HuH-7.5 (cell line): Measurements from ENCODE around the gene DNAH10.

Source experiments
- DNase-seq: peaks from one replicate; pipeline ENCODE4 v3.0.0; 2011; ENCODE audit warnings: low spot score

DNAH10 gene

GRCh38 chr12:123761841-123762714, at the start of gene DNAH10:
TSS of gene DNAH10 (plus strand) at chr12:123762301. CDS start at chr12:123762337, 36 bp downstream.
- DNase-seq, result peak; percentile 29

GRCh38 chr12:123712780-123713319, 49.3 kb upstream of the DNAH10 start:
- DNase-seq, result no peak

DNA sequence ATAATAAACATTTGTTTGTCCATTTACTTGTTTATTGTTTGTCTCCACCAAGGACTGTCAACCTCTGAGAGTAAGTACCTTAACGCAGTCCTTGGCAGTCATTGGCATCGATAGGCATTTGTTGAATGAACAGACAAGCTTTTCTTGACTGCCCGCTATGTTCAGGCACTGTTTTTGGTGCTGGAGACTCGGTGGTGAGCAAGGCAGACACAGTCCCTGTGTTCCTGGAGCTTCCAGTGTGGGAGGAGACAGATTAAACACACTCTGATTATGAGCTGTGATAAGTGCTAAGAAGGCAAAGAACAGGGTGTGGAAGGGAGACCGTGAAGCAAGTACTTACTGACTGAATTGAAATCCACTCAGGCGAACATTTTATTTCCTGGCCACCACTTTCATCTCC, 48.7 kb upstream of the DNAH10 start:
- no peak for DNase-seq

- no peak for DNase-seq
These were observed 48.1 kb upstream of the DNAH10 start for GRCh38 chr12:123713823-123714585.

DNA sequence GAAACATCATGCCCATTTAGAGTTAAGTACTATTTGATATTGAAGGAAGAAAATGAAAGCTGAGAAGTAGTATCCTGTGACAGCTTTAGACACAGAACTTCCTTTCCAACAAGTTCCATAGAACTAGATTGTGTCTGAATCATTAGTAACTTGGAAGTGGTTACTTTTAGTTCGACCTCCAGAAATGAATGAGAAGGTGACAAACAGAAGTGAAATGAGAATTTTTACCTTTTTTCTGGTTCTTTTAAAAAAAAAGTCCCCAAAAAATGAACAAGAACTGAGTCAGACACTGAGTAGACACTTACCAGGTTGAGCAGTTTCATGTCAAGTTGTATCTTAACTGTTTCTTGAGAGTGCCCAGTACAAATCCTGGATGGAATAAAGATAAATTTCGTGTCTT, 46.9 kb upstream of the DNAH10 start:
- no peak for DNase-seq

GRCh38 chr12:123717350-123717749, 44.8 kb upstream of the DNAH10 start:
- DNase-seq, result no peak

- DNase-seq, result no peak
These were observed 41.8 kb upstream of the DNAH10 start for GRCh38 chr12:123720141-123720814.

- DNase-seq, result no peak
These were observed 40.9 kb upstream of the DNAH10 start for GRCh38 chr12:123721245-123721644.

DNA sequence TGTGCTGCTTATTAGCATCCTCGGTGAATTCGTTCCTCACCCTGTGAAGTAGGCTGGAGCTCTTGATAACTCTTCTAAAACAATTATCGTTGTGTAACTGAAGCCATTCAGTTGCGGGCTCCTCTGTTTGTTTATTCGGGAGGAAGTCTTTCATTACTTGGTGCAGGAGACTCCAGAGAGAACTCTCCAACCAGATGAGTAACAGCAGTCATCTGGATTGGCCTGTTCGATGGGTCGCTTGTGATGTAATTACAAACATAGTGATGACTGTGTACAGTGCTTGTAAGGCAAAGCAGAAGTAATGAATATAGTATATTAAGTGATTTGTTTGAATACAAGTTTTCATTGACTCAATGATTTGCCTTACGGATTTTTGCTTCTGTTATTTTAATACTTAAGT, 39.1 kb upstream of the DNAH10 start:
- DNase-seq, result no peak

DNA sequence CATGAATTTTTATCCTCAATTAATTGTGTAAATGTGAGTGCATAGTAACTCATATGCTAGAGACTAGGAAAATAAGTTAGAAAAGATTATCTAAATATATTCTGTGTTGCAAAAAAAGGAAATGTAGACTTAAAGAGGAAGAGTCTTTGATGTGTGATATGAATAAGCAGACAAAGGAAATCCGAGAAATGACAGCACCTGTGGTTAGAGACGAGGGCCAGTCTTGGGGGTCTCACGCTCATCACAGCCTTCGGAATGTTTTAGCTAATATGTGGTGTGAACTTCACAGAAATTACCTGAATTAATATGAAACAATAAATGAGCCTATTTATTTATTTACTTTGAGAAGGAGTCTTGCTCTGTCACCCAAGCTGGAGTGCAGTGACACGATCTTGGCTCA, 38.3 kb upstream of the DNAH10 start:
- no peak for DNase-seq

- DNase-seq, result no peak
These were observed 35.9 kb upstream of the DNAH10 start for GRCh38 chr12:123726244-123726643.

DNA sequence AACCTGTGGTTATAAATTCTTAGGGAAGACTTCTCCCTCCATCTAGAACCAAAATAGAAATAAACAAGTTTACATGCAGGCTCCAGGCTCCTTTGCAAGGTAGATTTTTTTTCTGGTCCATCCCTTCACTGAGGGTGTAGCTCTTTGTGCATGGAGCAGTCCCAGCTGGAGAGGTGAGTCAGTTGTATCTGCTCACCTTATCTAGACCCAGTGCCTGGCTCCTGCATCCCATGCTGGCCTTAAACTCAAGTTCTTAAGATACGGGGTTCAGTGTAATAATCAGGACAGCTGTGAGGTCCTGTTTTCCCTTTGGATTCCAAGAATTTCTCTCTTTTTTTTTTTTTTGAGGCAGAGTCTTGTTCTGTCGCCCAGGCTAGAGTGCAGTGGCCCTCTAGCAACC, 35.1 kb upstream of the DNAH10 start:
- DNase-seq, result no peak

- no peak for DNase-seq
These were observed 34.2 kb upstream of the DNAH10 start for GRCh38 chr12:123727878-123728277.

DNA sequence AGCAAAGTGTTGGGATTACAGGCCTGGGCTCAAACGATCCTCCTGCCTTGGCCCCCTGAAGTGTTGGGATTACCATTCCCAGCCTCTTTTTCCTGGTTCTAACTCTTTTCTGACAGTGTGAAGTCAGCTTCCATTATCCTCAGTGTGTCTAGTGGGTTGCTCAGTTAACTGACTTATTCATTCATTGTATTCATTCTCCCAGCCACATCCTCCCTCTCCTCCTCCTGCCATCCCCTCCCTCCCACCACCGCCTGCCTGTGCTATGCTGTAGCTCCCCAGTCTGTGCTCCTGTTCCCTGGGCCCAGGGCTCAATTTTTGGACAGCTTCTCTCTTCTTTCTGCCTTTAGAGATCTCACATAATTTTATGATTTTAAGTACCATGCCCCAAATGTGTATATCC, 30.5 kb upstream of the DNAH10 start:
- no peak for DNase-seq

GRCh38 chr12:123732251-123732650, 29.9 kb upstream of the DNAH10 start:
- no peak for DNase-seq

- no peak for DNase-seq
These were observed 28.9 kb upstream of the DNAH10 start for GRCh38 chr12:123733229-123733628.

DNA sequence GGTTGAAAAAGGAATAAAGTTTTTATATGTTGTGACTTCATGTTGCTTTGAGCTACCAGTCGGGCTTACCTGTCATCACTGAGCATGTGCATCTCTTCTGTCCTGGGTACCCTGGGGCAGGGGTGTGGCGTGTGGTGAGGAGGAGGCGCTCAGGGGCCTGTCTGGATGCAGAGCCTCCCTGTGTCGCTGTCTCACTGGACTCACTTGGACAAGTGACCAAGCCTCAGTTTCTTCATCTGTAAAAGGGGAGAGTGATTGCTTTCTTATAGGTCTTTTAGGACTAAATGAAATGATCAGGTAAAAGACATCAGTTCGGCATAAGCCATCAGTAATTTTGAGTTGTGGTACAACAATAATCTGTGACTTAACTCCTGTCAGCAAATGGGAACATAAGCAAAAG, 27.8 kb upstream of the DNAH10 start:
- DNase-seq, result no peak

- DNase-seq, result no peak
These were observed 20.0 kb upstream of the DNAH10 start for GRCh38 chr12:123741937-123742572.

- no peak for DNase-seq
These were observed 19.1 kb upstream of the DNAH10 start for GRCh38 chr12:123743002-123743401.

GRCh38 chr12:123744836-123745235, 17.3 kb upstream of the DNAH10 start:
- DNase-seq, result no peak

DNA sequence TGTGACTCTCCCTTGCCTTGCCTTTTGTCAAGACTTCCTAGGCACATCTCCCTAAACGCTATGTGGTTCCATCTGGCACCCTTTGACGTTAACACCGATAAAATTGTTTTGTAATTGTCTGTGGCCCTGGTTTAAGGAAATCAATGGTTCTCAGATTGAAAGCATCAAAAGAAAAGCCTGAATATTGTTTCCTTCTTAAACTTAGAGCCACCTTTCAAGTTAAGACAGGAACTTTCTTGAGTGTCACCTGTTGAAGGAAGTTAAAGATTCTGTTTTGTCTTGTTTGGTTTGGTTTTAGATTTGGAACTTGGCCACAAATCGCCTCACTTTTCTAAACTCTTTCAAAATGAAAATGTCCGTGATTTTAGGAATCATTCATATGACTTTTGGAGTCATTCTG, 14.8 kb upstream of the DNAH10 start:
- no peak for DNase-seq

DNA sequence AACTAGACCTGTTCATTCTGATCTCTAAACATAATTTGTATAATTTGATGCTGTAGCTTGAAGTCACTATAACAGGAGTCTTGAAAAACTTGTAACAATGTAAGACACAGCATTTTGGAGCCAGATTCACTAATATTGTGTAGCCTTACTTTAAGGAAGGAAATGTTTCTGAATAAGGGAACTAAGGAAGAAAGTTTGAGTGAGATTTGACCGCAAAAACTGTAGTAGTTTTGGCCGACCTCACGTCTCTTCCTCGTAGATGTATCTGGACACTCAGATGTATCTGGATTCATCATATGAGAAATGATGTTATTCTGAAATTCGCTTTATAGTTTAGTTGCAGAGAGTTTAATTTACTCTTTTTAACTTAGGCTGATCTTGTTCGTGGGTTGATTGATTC, 13.9 kb upstream of the DNAH10 start:
- DNase-seq, result no peak
